Measurements from ENCODE around the gene TOR2A.
"Not testable (repeated sequence)": the region's sequence is repeated elsewhere in the genome, so short reads cannot be mapped to it uniquely, and the experiment has no call there.

Gene TOR2A

DNA sequence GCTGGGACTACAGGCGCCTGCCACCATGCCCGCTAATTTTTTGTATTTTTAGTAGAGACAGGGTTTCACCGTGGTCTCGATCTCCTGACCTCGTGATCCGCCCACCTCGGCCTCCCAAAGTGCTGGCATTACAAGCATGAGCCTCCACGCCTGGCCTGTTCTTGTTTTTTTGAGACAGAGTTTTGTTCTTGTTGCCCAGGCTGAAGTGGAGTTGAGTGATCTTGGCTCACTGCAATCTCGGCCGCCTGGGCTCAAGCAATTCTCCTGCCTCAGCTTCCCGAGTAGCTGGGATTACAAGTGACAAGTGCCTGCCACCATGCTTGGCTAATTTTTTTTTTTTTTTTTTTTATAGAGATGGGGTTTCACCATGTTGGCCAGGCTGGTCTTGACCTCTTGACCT is 21.7 kb upstream of the TOR2A start:
- H3K4me1 ChIP-seq (ENCODE audit: control insufficient read depth in 2 of 2, insufficient read depth in 2 of 2, low read length in 2 of 2); H3K36me3 ChIP-seq (ENCODE audit: control insufficient read depth in 2 of 2, insufficient read depth in 2 of 2, low read length in 2 of 2); H3K27ac ChIP-seq (ENCODE audit: low read depth in 2 of 2, low read length in 2 of 2); H3K4me3 ChIP-seq (ENCODE audit: low read length in 2 of 2); H3K9me3 ChIP-seq (ENCODE audit: control insufficient read depth in 2 of 2, low read length in 2 of 2); H3K9ac ChIP-seq (ENCODE audit: low read depth in 1 of 2, low read length in 2 of 2): not testable (repeated sequence)
- H3K27me3 ChIP-seq (ENCODE audit: control insufficient read depth in 2 of 2, insufficient read depth in 2 of 2, low read length in 2 of 2) = peaks cover 7 to 19% of the 10 kb centered on the region in 2 donors

DNA sequence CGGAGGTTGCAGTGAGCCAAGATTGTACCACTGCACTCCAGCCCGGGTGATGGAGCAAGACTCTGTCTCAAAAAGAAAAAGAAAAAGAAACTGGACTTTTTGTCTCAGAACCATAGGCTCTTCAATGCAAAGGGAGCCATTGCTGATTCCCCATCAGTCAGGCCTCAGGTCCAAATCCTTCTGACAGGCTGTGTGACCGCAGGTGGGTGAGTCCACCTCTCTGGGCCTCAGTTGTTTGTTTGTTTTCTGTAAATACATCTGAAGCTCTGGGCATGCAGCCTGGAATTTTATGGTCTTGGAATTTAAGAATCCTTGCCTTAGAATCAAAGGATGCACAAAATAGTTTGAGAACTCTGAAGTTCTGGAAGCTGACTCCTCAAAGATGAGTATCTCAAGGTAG is 21.1 kb upstream of the TOR2A start:
- no peaks in the 10 kb centered on the region for H3K36me3 ChIP-seq (ENCODE audit: control insufficient read depth in 2 of 2, insufficient read depth in 2 of 2, low read length in 2 of 2)
- H3K27ac ChIP-seq (ENCODE audit: low read depth in 2 of 2, low read length in 2 of 2) = no peak overlapping the region
- peaks cover 7 to 19% of the 10 kb centered on the region in 2 donors for H3K27me3 ChIP-seq (ENCODE audit: control insufficient read depth in 2 of 2, insufficient read depth in 2 of 2, low read length in 2 of 2)

DNA sequence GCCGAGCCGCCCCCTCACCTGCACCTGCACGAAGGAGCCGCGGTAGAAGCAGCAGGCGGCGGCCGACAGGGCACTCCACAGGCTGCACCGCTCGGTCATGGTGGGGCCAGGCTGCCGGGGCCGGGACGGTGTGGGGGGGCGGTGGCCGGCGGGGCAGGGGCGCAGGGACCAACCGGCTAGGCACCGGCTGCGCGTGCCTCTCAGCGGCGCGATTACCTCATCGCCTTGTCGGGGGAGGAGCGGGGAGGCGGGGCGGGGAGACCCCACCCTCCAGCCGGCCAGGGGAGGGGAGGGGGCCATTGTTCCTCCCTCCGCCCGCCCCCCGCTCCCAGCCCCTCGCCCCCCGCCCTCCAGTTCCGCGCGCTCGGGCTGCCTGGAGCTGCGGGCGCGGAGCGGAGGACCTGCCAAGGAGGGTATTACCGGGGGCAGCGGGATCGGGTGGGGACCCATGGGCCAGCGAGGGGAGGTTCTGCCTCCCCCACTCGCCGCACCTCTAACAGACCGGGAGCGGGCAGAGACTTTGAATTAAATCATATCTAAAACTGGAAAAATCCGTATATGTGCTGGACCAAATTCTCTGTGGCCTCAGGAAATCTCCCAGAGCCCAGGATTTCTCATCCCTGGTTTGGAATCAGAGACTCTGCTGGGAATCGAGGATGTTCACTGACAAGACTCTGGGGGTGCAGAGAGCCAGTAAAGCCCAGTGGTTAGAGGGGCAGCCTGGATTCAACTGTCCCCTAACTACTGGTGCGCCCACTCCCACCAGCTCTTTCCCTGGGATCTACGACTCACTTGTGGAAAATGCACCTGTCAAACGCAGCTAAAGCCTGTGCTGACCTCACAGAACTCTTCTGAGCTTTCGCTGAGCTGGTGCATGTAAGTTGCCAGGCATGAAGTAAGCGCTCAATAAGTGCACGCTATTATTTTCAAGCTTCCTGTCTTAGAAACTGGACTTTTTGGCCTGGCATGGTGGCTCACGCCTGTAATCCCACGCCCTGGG is 20.3 kb upstream of the TOR2A start:
- peaks cover 0 to 3% of the 10 kb centered on the region in 2 donors for H3K36me3 ChIP-seq (ENCODE audit: control insufficient read depth in 2 of 2, insufficient read depth in 2 of 2, low read length in 2 of 2)
- H3K27me3 ChIP-seq (ENCODE audit: control insufficient read depth in 2 of 2, insufficient read depth in 2 of 2, low read length in 2 of 2) = peaks cover 7 to 19% of the 10 kb centered on the region in 2 donors
- H3K9ac ChIP-seq (ENCODE audit: low read depth in 1 of 2, low read length in 2 of 2) = no peak overlapping the region
- no peaks in the 10 kb centered on the region for H3K4me1 ChIP-seq (ENCODE audit: control insufficient read depth in 2 of 2, insufficient read depth in 2 of 2, low read length in 2 of 2)
- H3K27ac ChIP-seq (ENCODE audit: low read depth in 2 of 2, low read length in 2 of 2) = no peak overlapping the region
- no peaks in the 10 kb centered on the region for H3K9me3 ChIP-seq (ENCODE audit: control insufficient read depth in 2 of 2, low read length in 2 of 2)
- H3K4me3 ChIP-seq (ENCODE audit: low read length in 2 of 2) = no peak overlapping the region

More for the DNA sequence above, 21.1 kb upstream of the TOR2A start:
- Histone ChIP-seq H3K4me3 (ENCODE audit: low read length in 2 of 2) (no peak overlapping the region), H3K9ac (ENCODE audit: low read depth in 1 of 2, low read length in 2 of 2) (no peak overlapping the region), H3K9me3 (ENCODE audit: control insufficient read depth in 2 of 2, low read length in 2 of 2) (no peaks in the 10 kb centered on the region), H3K4me1 (ENCODE audit: control insufficient read depth in 2 of 2, insufficient read depth in 2 of 2, low read length in 2 of 2) (no peaks in the 10 kb centered on the region)

DNA sequence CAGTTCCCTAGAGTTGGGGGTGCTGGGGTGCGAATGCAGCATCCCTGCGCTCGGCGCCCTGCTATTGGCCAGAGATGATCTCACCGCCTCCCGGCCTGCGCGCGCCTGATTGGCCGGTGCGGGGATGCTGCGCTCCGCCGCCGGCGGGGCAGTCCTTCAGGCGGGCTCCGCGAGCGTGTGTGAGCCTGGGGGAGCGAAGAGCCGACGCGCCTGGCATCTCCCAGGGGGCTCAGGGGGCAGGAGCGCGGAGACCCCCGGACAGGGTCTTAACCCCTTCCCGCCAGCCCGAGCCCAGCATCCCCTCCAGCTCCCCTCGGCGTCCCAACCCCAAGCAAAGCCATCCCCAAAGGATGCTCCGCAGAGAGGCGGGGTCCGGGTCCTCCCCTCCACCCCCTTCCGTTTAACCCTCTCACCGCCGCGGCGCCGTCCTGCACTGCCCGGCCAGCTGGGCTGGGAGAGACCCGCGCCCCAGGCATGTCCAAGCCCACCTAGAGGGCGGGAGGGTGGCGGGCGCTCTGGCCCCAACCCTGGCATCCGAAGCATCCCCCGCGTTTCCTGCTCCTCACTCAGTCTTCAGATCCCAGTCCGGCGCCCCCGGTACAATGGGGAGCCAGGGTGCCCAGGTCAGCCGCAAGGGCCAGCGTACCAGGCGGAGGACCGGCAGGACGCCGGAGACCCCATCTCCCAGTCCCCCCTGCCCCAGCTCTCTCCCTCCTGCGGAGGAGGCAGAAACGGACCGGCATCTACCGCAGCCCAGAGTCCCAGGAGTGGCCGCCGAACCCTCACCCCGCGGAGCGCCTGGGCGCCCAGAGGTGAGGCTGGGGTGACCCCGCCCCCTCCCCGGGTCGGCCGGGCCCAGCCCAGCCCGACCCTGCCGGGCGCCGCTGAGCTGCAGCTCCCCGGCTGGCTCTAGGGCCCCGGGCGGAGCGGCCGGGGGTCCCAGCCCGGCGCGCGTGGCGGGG is 19.3 kb upstream of the TOR2A start:
- Histone ChIP-seq H3K27ac (ENCODE audit: low read depth in 2 of 2, low read length in 2 of 2) (no peak overlapping the region), H3K4me3 (ENCODE audit: low read length in 2 of 2) (no peak overlapping the region), H3K36me3 (ENCODE audit: control insufficient read depth in 2 of 2, insufficient read depth in 2 of 2, low read length in 2 of 2) (peaks cover 0 to 6% of the 10 kb centered on the region in 2 donors), H3K4me1 (ENCODE audit: control insufficient read depth in 2 of 2, insufficient read depth in 2 of 2, low read length in 2 of 2) (no peaks in the 10 kb centered on the region), H3K27me3 (ENCODE audit: control insufficient read depth in 2 of 2, insufficient read depth in 2 of 2, low read length in 2 of 2) (peaks cover 7 to 19% of the 10 kb centered on the region in 2 donors), H3K9ac (ENCODE audit: low read depth in 1 of 2, low read length in 2 of 2) (no peak overlapping the region), H3K9me3 (ENCODE audit: control insufficient read depth in 2 of 2, low read length in 2 of 2) (no peaks in the 10 kb centered on the region)

DNA sequence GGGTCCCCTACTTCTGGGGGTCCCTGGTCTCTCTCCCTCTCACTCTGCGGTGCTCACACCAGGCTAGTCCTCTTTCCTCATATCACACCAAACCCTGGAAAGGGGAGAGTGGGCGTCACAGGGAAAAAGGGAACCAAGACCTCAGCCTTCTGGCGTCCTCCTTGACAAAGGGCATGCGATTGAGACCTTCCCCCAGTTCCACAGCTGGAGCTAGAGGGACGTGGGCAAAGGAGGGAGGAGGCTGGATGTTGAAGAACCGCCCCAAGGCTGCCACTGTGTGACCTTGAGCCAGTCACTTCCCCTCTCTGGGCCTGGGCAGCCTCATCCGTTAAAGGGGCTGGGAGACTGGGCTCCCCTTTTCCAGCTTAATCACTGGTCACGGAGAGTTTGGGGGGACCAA is 18.5 kb upstream of the TOR2A start:
- Histone ChIP-seq H3K27ac (ENCODE audit: low read depth in 2 of 2, low read length in 2 of 2) (no peak overlapping the region), H3K27me3 (ENCODE audit: control insufficient read depth in 2 of 2, insufficient read depth in 2 of 2, low read length in 2 of 2) (peaks cover 7 to 19% of the 10 kb centered on the region in 2 donors), H3K4me3 (ENCODE audit: low read length in 2 of 2) (no peak overlapping the region), H3K4me1 (ENCODE audit: control insufficient read depth in 2 of 2, insufficient read depth in 2 of 2, low read length in 2 of 2) (no peaks in the 10 kb centered on the region), H3K9ac (ENCODE audit: low read depth in 1 of 2, low read length in 2 of 2) (no peak overlapping the region), H3K9me3 (ENCODE audit: control insufficient read depth in 2 of 2, low read length in 2 of 2) (no peaks in the 10 kb centered on the region), H3K36me3 (ENCODE audit: control insufficient read depth in 2 of 2, insufficient read depth in 2 of 2, low read length in 2 of 2) (peaks cover 0 to 10% of the 10 kb centered on the region in 2 donors)

DNA sequence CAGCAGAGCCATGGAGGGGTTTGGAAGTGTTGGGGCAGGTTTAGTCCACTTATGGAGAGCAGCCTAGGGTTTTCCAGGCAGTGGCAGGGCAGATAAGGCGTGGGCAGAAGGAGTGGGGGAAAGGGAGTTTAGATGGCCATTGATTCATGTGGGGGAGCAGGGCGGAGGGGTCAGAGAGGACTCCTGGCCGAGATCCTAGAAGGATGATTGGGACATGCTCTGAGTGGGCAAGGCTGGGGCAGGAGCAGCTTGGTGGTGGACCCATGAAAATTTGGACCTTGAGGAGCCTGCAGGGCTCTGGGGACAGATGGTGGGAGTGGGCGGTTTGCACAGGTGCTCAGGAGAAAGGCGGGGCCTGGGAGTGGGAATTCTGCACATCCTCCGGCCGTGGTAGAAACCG is 18.1 kb upstream of the TOR2A start:
- Histone ChIP-seq H3K27me3 (ENCODE audit: control insufficient read depth in 2 of 2, insufficient read depth in 2 of 2, low read length in 2 of 2) (peaks cover 7 to 16% of the 10 kb centered on the region in 2 donors), H3K9ac (ENCODE audit: low read depth in 1 of 2, low read length in 2 of 2) (no peak overlapping the region), H3K9me3 (ENCODE audit: control insufficient read depth in 2 of 2, low read length in 2 of 2) (no peaks in the 10 kb centered on the region), H3K4me1 (ENCODE audit: control insufficient read depth in 2 of 2, insufficient read depth in 2 of 2, low read length in 2 of 2) (no peaks in the 10 kb centered on the region), H3K36me3 (ENCODE audit: control insufficient read depth in 2 of 2, insufficient read depth in 2 of 2, low read length in 2 of 2) (peaks cover 0 to 10% of the 10 kb centered on the region in 2 donors), H3K4me3 (ENCODE audit: low read length in 2 of 2) (no peak overlapping the region), H3K27ac (ENCODE audit: low read depth in 2 of 2, low read length in 2 of 2) (no peak overlapping the region)

DNA sequence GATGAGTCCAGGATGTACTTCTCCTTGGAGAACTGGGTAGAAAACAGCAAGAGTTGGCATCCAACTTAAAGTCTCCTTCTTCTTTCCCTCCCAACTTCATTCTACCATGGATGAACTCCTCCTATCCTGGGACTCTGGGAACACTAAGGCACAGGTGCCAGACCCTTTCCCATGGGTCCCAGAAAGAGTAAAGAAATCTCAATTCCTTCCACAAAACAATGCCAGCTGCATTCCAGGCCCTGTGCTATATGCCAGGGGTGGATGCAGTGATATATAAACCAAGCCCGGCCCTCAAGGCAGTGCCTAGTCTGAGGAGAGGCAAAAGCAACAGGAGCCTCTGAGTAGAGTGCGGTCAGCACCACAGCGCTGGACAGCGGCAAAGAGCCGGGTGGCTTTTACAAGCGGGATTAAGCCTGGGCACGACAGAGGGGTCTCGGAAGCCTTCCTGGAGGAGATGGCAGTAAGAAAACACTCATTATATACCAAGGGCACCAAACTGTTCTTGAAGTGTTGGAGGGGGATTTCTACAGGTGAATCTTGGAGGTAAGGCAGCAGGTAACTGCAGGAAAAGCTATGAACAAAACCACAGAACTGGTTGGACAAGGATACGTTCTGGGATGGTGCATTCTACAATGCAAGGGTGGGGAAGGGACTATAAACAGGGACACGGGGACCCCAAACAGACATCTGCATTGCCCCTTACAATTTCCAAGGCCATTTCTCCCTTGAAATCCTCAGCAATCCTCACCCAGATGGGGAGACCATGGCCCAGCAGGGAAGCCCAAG is 16.4 kb upstream of the TOR2A start:
- peaks cover 7 to 21% of the 10 kb centered on the region in 2 donors for H3K27me3 ChIP-seq (ENCODE audit: control insufficient read depth in 2 of 2, insufficient read depth in 2 of 2, low read length in 2 of 2)
- peaks cover 0 to 10% of the 10 kb centered on the region in 2 donors for H3K36me3 ChIP-seq (ENCODE audit: control insufficient read depth in 2 of 2, insufficient read depth in 2 of 2, low read length in 2 of 2)
- no peaks in the 10 kb centered on the region for H3K4me1 ChIP-seq (ENCODE audit: control insufficient read depth in 2 of 2, insufficient read depth in 2 of 2, low read length in 2 of 2)
- no peaks in the 10 kb centered on the region for H3K9me3 ChIP-seq (ENCODE audit: control insufficient read depth in 2 of 2, low read length in 2 of 2)
- no peak overlapping the region for H3K9ac ChIP-seq (ENCODE audit: low read depth in 1 of 2, low read length in 2 of 2)
- no peak overlapping the region for H3K27ac ChIP-seq (ENCODE audit: low read depth in 2 of 2, low read length in 2 of 2)
- no peak overlapping the region for H3K4me3 ChIP-seq (ENCODE audit: low read length in 2 of 2)

DNA sequence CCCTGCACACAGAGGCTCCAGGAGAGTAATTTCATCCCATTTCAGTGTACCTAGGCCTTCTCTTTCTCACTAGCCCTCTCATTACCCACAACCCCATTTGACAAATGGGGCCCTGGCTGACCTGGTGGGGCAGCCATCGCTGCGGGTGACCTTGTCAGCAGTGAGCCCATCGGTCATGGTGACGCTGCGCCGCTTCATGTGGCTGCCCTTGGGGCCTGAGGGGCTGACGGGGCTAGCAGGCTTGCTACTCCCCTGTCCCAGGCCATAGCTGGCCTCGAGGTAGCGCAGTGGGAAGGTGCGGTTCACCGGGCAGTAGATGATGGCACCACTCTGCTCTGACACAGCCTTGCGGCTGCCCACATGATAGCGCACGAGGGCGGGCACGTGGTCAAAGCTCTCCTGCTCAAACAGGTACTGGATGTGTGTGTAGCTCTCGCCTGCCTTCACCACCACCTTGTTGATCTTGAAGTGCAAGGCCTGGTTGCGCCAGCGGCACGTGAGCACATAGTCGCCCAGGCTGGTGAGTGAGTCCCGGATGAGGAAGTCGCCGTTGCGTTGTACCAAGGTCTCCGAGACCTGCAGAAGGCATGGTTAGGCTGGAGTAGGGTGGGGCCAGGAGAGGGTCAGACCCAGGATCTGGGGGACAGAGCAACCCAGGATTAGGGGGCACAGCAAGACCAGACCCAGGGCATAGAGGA is 14.1 kb upstream of the TOR2A start:
- Histone ChIP-seq H3K27ac (ENCODE audit: low read depth in 2 of 2, low read length in 2 of 2) (no peak overlapping the region), H3K4me3 (ENCODE audit: low read length in 2 of 2) (no peak overlapping the region), H3K9ac (ENCODE audit: low read depth in 1 of 2, low read length in 2 of 2) (no peak overlapping the region), H3K36me3 (ENCODE audit: control insufficient read depth in 2 of 2, insufficient read depth in 2 of 2, low read length in 2 of 2) (peaks cover 0 to 12% of the 10 kb centered on the region in 2 donors), H3K9me3 (ENCODE audit: control insufficient read depth in 2 of 2, low read length in 2 of 2) (no peaks in the 10 kb centered on the region), H3K4me1 (ENCODE audit: control insufficient read depth in 2 of 2, insufficient read depth in 2 of 2, low read length in 2 of 2) (no peaks in the 10 kb centered on the region), H3K27me3 (ENCODE audit: control insufficient read depth in 2 of 2, insufficient read depth in 2 of 2, low read length in 2 of 2) (peaks cover 3 to 13% of the 10 kb centered on the region in 2 donors)

DNA sequence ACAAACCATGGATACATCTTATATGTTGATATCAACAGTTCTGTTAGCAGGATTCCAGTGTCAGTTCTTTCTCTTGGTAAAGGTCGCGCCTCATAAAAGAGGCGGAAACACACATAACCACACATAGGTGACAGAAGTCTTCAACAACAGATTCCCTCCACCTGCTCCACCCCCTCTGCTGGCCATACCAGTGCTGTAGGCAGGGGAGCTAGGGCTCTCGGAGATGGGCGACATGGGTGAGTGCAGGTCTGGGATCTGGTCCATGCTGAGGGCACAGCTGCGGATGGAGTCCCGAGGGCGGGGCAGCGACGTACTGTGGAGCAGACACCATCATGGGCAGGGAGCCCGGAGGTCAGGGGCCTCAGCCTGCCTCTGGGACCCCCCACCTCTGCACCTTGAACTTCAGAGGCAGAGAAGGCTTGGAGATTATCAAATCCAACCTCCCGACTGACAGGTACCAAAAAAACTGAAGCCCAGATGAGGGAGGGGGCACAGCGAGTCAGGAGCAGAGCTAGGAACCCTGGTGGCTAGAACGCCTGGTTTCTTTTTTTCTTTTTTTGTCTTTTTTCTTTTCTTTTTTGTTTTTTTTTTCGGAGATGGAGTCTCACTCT is 12.0 kb upstream of the TOR2A start:
- Histone ChIP-seq H3K36me3 (ENCODE audit: control insufficient read depth in 2 of 2, insufficient read depth in 2 of 2, low read length in 2 of 2) (peaks cover 0 to 15% of the 10 kb centered on the region in 2 donors), H3K4me3 (ENCODE audit: low read length in 2 of 2) (no peak overlapping the region), H3K27me3 (ENCODE audit: control insufficient read depth in 2 of 2, insufficient read depth in 2 of 2, low read length in 2 of 2) (peaks cover 0 to 12% of the 10 kb centered on the region in 2 donors)

More for the DNA sequence above, 12.0 kb upstream of the TOR2A start:
- H3K4me1 ChIP-seq (ENCODE audit: control insufficient read depth in 2 of 2, insufficient read depth in 2 of 2, low read length in 2 of 2) = no peaks in the 10 kb centered on the region
- no peak overlapping the region for H3K27ac ChIP-seq (ENCODE audit: low read depth in 2 of 2, low read length in 2 of 2)
- H3K9ac ChIP-seq (ENCODE audit: low read depth in 1 of 2, low read length in 2 of 2) = no peak overlapping the region
- no peaks in the 10 kb centered on the region for H3K9me3 ChIP-seq (ENCODE audit: control insufficient read depth in 2 of 2, low read length in 2 of 2)
